Activated naive CD4-positive, alpha-beta T cell treated with Interleukin-2 at 50 U/mL for 16 hours (primary cell): ENCODE measurements around the gene WDFY3.

Experiments
- DNase-seq: peaks from one replicate; pipeline ENCODE4 v3.0.0-alpha.2; 2020

Gene WDFY3

DNA sequence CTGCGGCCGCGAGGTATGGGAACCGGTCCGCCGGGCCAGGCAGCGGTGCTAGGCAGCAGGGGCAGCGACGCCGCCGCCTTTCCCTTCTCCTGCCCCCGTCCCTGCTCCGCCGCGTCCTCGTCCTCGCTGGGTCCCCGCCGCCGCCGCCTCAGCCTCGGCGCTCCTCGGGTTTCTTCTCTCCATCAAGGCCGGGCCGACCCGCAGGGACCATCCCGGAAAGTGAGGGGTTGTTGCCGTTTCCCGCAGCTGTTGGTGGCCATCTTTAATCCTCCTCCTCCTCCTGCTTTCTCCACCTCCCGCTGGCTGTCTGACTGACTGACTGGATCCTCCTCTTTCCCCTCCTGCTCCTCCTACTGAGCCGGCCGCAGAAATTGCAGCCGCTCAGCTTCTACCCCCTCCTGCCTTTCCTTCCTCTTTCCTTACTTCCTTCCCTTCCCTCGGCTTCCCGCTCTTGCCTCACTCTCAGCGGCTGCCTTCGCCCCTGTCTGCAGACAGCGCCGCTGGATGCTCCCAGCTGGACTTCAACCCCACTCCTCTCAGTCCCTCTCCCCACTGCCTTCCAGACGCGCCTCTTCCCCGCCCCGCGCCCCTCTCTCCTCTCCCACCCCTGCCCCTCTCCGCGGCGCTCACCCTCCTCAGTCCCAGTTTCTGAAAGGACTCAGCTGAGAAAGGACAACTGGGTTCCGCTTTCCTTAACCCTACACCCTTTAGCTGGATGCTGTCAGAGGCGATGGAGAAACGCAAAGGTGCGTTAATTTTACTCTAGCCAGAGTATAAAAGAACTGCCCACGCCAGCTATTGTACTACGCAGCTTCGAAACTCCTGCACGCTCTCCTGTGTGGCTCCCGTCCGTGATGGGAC lies at the start of gene WDFY3:
WDFY3 (minus strand) TSS at position 309 of the 861 bp plus-strand sequence. CDS start 106,099 bp downstream, outside the sequence.
- no peak for DNase-seq

- DNase-seq, result no peak
Observed at GRCh38 chr4:85005865-85006377, 39.4 kb upstream of the WDFY3 start.

- DNase-seq, result no peak
Observed at GRCh38 chr4:85000343-85000742, 33.9 kb upstream of the WDFY3 start.

DNA sequence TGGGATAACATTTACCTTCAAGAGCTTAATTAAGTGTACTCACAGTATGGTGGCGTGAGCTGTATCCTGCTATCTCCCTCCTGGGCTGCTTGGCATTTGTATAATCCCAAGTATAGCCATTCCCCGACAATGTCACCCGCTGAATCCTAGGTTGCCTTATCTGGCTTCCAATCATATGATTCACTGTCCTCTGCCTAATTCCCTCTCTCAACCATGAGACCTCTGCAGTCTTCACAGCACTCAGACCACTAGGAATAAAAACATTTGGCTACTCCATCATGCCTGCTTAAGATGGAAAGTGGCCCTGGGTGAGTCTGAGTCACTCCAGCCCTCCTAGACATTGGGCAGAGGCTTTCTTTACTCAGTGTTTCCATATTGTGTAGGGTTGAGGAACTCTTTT lies 28.9 kb upstream of the WDFY3 start:
- no peak for DNase-seq

DNA sequence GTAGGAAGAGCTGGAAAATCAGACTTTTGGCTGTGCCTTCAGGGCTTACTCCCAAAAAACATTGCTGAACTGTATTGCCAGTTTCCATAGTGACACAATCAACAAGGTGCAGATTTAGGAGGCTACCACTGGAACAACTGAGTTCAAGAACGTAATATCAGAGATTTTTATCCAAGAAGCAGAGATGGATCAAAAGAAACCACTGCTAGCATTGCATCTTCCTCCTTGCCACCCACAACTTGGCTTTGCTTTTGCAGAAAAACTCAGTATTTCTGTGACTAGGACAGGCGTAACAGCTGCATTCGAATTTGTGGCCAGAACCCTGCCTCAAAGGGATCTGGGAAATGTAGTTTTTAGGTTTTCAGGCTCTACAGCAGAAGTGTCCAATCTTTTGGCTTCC lies 27.8 kb upstream of the WDFY3 start:
- no peak for DNase-seq

DNA sequence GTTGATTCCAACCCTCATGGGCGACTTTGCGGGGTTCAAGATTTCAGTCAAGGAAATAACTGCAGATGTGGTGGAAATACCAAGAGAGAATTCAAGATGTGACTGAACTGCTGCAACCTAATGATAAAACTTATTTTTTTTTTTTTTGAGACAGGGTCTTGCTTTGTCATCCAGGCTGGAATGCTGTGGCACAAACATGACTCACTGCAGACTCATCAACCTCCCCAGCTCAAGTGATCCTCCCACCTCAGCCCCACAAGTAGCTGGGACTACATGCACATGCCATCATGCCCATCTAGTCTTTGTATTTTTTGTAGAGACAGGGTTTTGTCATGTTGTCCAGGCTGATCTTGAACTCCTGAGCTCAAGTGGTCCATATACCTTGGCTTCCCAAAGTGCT lies 19.5 kb upstream of the WDFY3 start:
- no peak for DNase-seq

GRCh38 chr4:84977396-84977795 lies 10.9 kb upstream of the WDFY3 start:
- DNase-seq, result no peak

DNA sequence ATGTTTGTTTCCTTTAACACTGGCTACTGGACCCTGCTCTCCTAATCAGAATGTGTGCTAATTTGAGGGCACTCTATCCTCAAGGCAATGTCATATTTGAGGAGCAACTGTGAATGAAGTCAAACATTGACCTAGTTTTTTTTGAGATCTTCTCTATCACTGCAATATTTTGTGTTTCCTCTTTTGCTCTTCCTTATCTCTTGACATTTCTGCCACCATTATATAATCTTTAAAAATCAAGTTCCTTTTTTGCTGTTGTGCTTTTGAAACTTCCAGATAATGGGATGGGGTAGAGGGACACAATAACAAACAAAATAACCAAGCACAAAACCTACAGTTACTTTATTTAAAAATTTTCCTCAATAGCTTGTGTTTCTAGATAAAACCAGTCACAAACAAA lies 7.4 kb upstream of the WDFY3 start:
- no peak for DNase-seq

DNA sequence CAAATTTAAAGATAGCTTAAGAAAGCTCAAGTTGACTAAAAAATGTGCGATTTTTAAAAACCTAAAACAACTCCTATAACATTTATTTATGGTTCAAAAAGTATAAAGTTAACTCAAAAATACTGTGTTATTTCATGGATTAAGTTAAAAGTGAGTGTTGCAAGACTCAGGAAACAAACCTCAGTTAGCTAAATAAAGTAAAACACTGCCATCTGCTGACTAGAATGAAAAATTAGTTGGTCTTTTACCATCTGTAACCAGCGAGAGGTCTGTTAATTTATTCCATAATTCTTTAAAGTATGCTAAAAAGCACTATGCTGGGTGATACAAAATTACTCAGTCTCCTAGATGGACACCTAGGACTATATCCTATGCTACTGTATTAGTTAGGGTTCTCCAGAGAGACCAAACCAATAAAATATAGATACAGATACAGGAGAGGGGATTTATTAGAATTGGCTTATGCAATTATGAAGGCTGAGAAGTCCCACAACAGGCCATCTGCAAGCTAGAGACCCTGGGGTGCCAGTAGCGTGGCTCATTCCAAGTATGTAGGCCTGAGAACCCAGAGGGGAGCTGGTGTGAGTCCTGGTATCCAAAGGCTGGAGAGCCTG lies 4.9 kb upstream of the WDFY3 start:
- no peak for DNase-seq

- DNase-seq, result no peak
Observed at GRCh38 chr4:84968925-84969324, 2.4 kb upstream of the WDFY3 start.

GRCh38 chr4:84967243-84967690 lies 777 bp upstream of the WDFY3 start:
- DNase-seq, result no peak

- DNase-seq, result no peak
Observed at GRCh38 chr4:84965553-84966381, 723 bp downstream of the WDFY3 start.

DNA sequence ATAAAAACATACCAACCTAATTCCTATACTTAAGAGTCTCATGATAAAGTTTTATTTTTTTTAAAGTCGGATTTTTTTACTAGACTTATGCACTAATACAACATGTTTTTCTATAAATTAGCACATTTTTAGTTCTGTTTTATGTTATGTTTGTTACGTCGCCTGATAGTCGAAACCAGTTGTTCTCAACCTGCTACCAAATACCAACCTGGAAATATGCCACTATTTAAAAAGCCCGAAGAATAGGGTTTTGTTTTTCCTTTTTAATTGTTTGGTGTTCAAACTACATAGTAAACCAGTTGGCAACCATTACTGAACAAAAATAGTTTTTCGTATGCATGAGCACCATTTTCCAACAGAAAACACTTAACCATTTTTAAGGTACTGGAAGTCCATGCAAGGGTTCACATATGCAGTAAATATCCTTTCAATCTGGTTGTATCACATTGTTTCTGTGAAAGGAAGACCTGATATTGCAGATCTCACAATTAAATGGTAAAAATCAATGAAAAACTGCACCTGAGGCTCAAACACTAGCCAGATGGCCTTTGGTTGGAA lies 1.4 kb downstream of the WDFY3 start:
- DNase-seq, result no peak

- no peak for DNase-seq
Observed at GRCh38 chr4:84962102-84962501, 4.4 kb downstream of the WDFY3 start.

DNA sequence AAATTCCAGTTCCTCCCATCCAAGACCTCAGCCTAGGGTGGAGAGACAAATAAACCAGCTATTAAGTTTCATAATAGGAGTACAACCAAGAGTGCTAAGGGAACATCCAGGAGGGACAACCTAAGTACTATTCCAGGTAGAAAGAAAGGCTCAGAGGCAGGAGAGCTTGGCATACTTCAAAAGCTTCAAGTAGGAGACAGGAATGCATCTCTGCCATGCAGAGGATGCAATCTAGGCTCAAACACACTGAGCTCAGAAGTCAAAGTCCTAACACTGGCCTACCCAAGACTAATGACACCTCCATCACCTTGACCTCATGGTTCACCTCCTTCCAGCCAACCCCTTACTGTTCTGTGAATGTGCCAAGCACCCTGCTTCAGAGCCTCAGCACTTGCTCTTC lies 8.1 kb downstream of the WDFY3 start:
- no peak for DNase-seq

GRCh38 chr4:84957514-84958420 lies 8.7 kb downstream of the WDFY3 start:
- no peak for DNase-seq

- no peak for DNase-seq
Observed at GRCh38 chr4:84956014-84956413, 10.5 kb downstream of the WDFY3 start.

DNA sequence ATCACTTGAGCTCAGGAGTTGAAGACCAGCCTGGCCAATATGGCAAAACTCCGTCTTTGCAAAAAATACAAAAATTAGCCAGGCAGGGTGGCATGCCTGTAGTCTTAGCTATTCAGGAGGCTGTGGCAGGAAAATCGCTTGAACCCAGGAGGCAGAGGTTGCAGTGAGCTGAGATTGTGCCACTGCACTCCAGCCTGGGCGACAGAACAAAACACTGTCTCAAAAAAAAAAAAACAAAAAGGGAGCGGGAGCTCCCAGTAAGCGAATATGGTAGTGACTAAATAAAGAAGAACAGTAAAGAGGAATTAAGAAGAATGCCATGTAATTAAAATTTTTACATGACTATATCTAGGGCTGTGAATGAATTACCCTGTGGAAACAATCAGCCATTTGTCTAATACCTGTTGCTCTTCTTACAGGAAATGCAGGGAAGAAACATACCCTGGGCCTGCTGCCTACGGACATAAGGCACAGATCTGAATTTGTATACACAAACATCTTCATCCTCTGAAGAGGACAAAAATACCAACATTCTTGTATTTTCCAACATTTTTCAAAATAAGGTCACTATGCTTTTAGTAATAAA lies 11.4 kb downstream of the WDFY3 start:
- no peak for DNase-seq

- no peak for DNase-seq
Observed at GRCh38 chr4:84952776-84953175, 13.7 kb downstream of the WDFY3 start.

DNA sequence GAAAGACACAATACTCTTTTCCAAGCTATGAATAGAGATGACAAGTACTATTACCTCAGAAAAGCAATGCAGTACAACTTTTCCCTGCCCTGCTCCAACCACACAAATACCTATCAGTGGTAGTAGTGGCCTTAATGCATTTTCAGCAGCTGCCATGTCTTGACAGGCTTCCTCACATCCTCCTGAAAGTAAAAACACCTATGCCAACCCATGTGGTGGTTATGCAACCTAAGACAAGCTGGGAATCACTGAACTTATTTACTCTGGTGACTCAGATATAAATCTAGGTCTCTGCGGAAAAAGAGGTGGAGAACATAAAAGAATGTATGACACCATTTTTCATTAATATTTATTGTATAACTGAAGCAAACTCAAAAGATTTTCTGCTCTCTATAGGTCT lies 14.5 kb downstream of the WDFY3 start:
- DNase-seq, result no peak

DNA sequence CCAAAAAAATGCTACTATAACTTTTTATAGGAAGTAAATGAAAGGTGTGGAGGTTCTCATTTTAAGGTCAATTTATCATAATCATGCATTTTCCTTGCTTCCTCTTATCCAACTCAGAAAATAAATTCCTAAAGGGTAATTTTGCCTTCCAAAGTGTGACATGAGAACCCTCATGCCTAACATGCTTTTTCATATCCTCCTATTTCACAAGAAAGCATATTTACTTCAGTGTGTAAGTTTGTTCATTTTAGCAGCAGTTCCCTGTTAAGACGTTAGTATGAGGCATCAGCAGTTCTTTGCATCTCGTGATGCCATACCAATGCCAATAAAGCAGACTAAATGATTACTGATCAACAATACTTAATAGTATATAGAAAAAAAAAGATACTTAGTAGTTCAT lies 18.4 kb downstream of the WDFY3 start:
- no peak for DNase-seq

- no peak for DNase-seq
Observed at GRCh38 chr4:84944947-84945346, 21.5 kb downstream of the WDFY3 start.
